ENCODE measurements around the gene MCCC2. TPM values are rescaled to one million over a fixed set of nuclear protein-coding genes. Genes with fewer than 3 reads are reported as not detected.
A peak's percentile ranks its signal among the peaks of the same experiment; 100 is the strongest.

The MCCC2 gene
- total and polyA plus RNA-seq, 2 of the 13 experiments (the other 11 are each of a cell fraction or from before 2014, with no cell fraction given): 44.8 to 83.6 TPM

DNA sequence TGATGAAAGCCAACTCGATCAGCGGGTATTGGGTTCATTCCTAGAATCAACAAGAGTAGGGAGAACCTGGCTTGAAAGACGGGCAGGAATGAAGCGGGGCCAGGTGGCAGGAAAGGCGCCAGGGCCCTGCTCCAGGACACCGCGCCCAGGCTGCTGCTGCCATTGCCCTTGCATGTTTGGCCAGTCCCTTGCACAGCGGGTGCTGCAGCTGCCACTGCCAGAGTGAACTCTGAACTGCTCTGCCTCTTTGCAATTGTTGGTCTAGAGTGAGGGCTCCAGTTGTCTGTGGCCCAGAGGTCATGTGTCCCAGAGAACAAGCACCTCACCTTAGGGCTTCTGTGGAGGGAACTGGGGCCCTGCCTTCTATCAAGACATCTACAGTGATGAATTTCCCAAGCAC, 107.9 kb downstream of the MCCC2 start (continued):
- peak; percentile 57; the same call in 1 of the 2 replicates for TF ChIP-seq ZNF768 (CRISPR knock-in tag; IDR thresholded peaks at IDR 0.05)
- TF ChIP-seq, protein P1, sequence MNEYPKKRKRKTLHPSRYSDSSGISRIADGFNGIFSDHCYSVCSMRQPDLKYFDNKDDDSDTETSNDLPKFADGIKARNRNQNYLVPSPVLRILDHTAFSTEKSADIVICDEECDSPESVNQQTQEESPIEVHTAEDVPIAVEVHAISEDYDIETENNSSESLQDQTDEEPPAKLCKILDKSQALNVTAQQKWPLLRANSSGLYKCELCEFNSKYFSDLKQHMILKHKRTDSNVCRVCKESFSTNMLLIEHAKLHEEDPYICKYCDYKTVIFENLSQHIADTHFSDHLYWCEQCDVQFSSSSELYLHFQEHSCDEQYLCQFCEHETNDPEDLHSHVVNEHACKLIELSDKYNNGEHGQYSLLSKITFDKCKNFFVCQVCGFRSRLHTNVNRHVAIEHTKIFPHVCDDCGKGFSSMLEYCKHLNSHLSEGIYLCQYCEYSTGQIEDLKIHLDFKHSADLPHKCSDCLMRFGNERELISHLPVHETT (CRISPR knock-in tag; conservative IDR thresholded peaks at IDR 0.05): 0 out of 2 replicates have a peak, but pooled peaks have one; percentile 18
- no peak; the same call in 1 of the 2 replicates for TF ChIP-seq ZNF564 (CRISPR knock-in tag; IDR thresholded peaks at IDR 0.05)
- no peak for TF ChIP-seq SOX6 (IDR thresholded peaks at IDR 0.05)
- peak; percentile 67 for TF ChIP-seq SOX6 (CRISPR knock-in tag; IDR thresholded peaks at IDR 0.05)
- TF ChIP-seq MYC (CRISPR knock-in tag; IDR thresholded peaks at IDR 0.05; ENCODE audit: borderline replicate concordance): peak; percentile 32; the same call in 1 of the 2 replicates
- TF ChIP-seq, protein P2, sequence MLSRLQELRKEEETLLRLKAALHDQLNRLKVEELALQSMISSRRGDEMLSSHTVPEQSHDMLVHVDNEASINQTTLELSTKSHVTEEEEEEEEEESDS (CRISPR knock-in tag; IDR thresholded peaks at IDR 0.05; ENCODE audit: borderline replicate concordance): no peak
- TF ChIP-seq, protein P3, sequence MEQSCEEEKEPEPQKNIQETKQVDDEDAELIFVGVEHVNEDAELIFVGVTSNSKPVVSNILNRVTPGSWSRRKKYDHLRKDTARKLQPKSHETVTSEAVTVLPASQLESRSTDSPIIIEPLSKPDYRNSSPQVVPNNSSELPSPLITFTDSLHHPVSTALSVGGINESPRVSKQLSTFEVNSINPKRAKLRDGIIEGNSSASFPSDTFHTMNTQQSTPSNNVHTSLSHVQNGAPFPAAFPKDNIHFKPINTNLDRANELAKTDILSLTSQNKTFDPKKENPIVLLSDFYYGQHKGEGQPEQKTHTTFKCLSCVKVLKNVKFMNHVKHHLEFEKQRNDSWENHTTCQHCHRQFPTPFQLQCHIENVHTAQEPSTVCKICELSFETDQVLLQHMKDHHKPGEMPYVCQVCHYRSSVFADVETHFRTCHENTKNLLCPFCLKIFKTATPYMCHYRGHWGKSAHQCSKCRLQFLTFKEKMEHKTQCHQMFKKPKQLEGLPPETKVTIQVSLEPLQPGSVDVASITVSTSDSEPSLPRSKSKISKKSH (CRISPR knock-in tag; IDR thresholded peaks at IDR 0.05; ENCODE audit: borderline replicate concordance): peak; percentile 63; the same call in 1 of the 2 replicates
- TF ChIP-seq, protein P4, sequence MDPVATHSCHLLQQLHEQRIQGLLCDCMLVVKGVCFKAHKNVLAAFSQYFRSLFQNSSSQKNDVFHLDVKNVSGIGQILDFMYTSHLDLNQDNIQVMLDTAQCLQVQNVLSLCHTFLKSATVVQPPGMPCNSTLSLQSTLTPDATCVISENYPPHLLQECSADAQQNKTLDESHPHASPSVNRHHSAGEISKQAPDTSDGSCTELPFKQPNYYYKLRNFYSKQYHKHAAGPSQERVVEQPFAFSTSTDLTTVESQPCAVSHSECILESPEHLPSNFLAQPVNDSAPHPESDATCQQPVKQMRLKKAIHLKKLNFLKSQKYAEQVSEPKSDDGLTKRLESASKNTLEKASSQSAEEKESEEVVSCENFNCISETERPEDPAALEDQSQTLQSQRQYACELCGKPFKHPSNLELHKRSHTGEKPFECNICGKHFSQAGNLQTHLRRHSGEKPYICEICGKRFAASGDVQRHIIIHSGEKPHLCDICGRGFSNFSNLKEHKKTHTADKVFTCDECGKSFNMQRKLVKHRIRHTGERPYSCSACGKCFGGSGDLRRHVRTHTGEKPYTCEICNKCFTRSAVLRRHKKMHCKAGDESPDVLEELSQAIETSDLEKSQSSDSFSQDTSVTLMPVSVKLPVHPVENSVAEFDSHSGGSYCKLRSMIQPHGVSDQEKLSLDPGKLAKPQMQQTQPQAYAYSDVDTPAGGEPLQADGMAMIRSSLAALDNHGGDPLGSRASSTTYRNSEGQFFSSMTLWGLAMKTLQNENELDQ (CRISPR knock-in tag; IDR thresholded peaks at IDR 0.05; ENCODE audit: borderline replicate concordance): no peak
- no peak for TF ChIP-seq SP4 (CRISPR knock-in tag; IDR thresholded peaks at IDR 0.05)
- TF ChIP-seq SALL1 (CRISPR knock-in tag; IDR thresholded peaks at IDR 0.05): peak; percentile 94
- peak; percentile 77 for TF ChIP-seq ZFX (CRISPR knock-in tag; IDR thresholded peaks at IDR 0.05; ENCODE audit: low read depth)
- TF ChIP-seq, protein P5, sequence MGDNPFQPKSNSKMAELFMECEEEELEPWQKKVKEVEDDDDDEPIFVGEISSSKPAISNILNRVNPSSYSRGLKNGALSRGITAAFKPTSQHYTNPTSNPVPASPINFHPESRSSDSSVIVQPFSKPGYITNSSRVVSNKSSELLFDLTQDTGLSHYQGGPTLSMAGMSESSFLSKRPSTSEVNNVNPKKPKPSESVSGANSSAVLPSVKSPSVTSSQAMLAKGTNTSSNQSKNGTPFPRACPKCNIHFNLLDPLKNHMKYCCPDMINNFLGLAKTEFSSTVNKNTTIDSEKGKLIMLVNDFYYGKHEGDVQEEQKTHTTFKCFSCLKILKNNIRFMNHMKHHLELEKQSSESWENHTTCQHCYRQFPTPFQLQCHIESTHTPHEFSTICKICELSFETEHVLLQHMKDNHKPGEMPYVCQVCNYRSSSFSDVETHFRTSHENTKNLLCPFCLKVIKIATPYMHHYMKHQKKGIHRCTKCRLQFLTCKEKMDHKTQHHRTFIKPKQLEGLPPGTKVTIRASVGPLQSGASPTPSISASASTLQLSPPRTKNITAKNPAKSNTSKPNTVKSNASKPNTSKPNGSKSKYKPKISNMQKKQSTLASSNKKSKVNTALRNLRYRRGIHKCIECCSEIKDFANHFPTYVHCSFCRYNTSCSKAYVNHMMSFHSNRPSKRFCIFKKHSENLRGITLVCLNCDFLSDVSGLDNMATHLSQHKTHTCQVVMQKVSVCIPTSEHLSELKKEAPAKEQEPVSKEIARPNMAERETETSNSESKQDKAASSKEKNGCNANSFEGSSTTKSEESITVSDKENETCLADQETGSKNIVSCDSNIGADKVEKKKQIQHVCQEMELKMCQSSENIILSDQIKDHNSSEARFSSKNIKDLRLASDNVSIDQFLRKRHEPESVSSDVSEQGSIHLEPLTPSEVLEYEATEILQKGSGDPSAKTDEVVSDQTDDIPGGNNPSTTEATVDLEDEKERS (CRISPR knock-in tag; IDR thresholded peaks at IDR 0.05): peak; percentile 57; the same call in 1 of the 2 replicates
- no peak for TF ChIP-seq ZNF510 (CRISPR knock-in tag; IDR thresholded peaks at IDR 0.05; ENCODE audit: low read depth)
- TF ChIP-seq GATAD2A (CRISPR knock-in tag; IDR thresholded peaks at IDR 0.05): peak; percentile 70
- TF ChIP-seq, protein P6, sequence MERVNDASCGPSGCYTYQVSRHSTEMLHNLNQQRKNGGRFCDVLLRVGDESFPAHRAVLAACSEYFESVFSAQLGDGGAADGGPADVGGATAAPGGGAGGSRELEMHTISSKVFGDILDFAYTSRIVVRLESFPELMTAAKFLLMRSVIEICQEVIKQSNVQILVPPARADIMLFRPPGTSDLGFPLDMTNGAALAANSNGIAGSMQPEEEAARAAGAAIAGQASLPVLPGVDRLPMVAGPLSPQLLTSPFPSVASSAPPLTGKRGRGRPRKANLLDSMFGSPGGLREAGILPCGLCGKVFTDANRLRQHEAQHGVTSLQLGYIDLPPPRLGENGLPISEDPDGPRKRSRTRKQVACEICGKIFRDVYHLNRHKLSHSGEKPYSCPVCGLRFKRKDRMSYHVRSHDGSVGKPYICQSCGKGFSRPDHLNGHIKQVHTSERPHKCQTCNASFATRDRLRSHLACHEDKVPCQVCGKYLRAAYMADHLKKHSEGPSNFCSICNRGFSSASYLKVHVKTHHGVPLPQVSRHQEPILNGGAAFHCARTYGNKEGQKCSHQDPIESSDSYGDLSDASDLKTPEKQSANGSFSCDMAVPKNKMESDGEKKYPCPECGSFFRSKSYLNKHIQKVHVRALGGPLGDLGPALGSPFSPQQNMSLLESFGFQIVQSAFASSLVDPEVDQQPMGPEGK (CRISPR knock-in tag; IDR thresholded peaks at IDR 0.05): peak; percentile 50
- no peak for TF ChIP-seq CCAR2 (optimal IDR thresholded peaks at IDR 0.05; ENCODE audit: low read depth, low read length)
- TF ChIP-seq HDAC1 (CRISPR knock-in tag; IDR thresholded peaks at IDR 0.05): peak; percentile 90
- TF ChIP-seq, protein P7, sequence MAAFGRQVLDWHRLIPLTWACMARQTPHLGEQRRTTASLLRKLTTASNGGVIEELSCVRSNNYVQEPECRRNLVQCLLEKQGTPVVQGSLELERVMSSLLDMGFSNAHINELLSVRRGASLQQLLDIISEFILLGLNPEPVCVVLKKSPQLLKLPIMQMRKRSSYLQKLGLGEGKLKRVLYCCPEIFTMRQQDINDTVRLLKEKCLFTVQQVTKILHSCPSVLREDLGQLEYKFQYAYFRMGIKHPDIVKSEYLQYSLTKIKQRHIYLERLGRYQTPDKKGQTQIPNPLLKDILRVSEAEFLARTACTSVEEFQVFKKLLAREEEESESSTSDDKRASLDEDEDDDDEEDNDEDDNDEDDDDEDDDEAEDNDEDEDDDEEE (CRISPR knock-in tag; IDR thresholded peaks at IDR 0.05): no peak

Measured in HepG2 (cell line).